Neural progenitor cell (in vitro differentiated cells): Measurements from ENCODE around the gene PRKAR1A.

ENCODE experiments used
- EZH2 ChIP-seq: fragments of 200-600 bp; sonication (generic); IDR thresholded peaks from 2 replicates; pipeline ENCODE4 v1.6.1; 2017; ENCODE audit warnings: antibody characterized with exemption, mild to moderate bottlenecking, moderate library complexity
- EZH2phosphoT487 ChIP-seq: fragments of 200-600 bp; sonication (generic); IDR thresholded peaks from 2 replicates; pipeline ENCODE4 v1.6.1; 2017; ENCODE audit warnings: antibody characterized with exemption
- TF ChIP-seq, protein P1 (sequence below): fragments of 200-600 bp; sonication (generic); IDR thresholded peaks from 2 replicates; pipeline ENCODE4 v1.5.1; 2017; ENCODE audit warnings: antibody characterized with exemption, mild to moderate bottlenecking

DNA sequence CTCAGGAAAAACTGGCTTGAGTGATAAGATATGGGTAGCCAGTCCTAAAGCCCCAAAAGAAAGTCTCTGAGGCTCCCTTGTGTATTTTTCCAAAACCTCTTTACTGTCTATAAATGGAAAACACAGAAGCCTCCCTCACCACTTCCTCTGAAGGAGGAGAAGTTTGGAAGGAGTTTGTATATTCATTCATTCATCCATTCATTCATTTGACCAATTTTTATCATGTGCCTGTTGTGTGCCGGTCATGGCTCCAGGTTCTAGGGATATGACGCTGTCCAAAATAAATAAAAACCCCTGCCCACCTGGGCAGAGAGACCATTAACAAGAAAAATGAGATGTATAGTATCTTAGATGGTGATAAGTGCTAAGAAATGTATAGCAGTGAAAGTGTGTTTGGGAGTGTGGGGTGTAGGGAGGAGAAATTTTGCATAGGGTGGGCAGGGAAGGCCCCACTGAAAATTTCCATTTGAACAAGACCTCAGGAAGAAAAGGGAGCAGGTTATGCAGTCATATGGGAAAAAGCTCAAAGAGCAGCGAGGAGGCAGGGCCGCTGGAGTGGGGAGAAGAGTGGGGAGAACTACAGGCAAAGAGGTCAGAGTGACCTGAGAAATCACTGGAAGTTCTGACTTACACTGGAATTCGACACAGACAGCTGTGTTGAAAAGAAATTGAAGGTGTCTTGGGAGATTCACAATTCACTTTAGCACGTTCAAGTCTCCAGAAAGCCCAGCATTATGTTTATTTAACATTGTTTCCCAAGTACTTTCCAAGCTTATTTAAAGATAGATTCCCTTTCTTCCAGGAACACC is 48.8 kb upstream of the PRKAR1A start:
- TF ChIP-seq, protein P1, sequence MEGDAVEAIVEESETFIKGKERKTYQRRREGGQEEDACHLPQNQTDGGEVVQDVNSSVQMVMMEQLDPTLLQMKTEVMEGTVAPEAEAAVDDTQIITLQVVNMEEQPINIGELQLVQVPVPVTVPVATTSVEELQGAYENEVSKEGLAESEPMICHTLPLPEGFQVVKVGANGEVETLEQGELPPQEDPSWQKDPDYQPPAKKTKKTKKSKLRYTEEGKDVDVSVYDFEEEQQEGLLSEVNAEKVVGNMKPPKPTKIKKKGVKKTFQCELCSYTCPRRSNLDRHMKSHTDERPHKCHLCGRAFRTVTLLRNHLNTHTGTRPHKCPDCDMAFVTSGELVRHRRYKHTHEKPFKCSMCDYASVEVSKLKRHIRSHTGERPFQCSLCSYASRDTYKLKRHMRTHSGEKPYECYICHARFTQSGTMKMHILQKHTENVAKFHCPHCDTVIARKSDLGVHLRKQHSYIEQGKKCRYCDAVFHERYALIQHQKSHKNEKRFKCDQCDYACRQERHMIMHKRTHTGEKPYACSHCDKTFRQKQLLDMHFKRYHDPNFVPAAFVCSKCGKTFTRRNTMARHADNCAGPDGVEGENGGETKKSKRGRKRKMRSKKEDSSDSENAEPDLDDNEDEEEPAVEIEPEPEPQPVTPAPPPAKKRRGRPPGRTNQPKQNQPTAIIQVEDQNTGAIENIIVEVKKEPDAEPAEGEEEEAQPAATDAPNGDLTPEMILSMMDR = no peak
- no peak for TF ChIP-seq EZH2
- TF ChIP-seq EZH2phosphoT487 = no peak
